LNCAP (cell line): ENCODE results near the gene SLC49A4.

Experiments used
- CTCF ChIP-seq: fragments of 450-650 bp; IDR thresholded peaks from 2 replicates; pipeline ENCODE4 v1.5.1; 2017; ENCODE audit warnings: mild to moderate bottlenecking

The SLC49A4 gene

GRCh38 chr3:122920986-122921385, 126.1 kb downstream of the SLC49A4 start:
- TF ChIP-seq CTCF = no peak

DNA sequence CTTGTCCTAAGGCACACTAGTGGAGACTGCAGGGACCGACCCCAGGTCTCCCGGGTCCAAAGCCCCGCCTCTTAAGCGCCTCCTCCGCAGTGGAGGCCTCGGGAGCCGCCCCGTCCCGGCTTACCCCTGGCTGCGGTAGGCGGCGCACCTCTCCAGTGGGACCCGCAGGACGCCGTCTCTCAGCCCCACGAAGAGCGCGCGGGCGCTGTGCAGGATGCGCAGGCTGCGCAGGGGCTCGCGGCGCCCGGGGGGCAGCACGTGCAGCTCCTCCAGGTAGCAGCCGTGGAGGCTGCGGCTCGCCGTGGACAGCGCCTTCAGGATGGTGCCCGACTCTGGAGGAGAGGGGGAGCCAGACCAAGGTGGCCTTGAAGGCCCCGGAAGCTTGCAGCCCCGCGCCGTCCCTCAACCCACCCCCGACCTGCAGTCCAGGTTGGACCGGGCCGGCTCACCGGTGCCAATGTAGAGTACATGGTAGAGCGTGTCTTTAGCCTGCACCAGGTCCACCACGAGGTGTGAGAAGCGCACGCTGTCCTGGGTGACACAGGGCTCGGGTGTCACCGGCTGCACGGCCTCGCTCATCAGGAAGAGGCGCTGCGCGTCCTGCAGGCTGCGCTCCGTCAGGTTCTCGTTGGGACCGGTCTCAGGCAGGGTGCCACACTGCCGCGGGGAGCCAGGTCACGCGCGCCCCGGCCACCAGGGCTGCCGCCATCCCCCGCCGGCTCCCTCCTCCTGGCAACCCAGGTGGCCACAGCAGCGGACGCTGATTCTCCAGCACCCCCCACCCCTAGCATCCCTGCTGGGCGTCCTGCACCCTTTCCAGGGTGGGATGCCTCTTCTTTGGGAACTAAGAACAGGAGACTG, 127.2 kb downstream of the SLC49A4 start:
- TF ChIP-seq CTCF = no peak

DNA sequence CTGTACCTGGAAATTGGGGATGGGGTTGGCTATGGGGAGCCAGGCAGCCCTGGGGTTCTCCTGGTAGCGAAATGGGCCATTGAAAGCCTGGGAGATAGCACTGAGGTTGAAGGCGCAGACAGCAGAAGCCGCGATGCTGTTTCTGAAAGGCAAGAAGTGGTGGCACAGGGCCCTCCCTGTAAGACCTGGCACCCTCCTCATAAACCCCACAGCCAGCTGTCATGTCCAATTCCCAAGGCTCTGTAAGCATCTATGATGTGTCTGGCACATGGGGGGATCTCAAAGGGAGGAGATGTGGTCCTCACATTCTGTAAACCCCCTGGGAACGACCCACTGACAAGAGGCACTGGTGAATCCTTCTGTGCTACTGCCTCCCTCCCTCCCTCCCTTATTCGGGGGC, 128.7 kb downstream of the SLC49A4 start:
- TF ChIP-seq CTCF = no peak

- no peak for TF ChIP-seq CTCF
Measured at GRCh38 chr3:122924056-122924455, 129.2 kb downstream of the SLC49A4 start.

GRCh38 chr3:122925756-122926155, 130.9 kb downstream of the SLC49A4 start:
- TF ChIP-seq CTCF = no peak

DNA sequence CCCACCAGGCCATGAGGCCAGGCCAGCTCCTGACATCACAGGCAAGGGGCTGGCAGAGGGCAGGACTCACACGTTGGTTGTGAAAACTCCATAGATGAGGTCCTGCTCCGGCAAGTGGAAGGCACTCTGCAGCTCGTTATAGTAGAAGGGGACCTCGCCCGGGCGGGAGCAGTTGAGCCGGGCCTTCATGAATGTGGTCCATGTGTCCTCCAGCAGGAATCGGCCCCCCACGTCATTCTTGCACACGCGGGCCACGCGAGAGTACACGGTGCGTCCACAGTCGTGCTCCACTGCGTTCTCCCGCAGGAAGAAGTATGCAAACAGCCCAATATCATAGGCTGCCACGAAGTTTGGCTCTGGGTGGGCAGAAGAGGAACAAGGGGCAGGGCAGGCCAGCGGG, 131.5 kb downstream of the SLC49A4 start:
- no peak for TF ChIP-seq CTCF

DNA sequence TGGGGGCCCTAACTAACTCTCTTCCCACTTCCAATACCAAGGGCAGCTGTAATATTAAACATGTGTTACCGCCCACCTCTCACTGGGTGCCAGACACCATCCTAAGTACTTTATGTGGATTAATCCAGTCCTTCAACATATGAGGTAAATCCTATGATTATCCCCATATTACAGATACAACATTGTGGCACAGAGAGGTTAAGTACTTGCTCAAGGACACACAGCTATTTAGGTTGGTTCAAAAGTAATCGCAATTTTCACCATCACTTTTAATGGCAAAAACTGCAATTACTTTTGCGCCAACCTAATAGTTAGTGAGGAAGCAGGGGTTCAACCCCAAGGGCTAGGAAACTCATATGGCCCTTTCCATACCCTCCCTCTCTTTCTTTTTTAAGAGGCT, 131.9 kb downstream of the SLC49A4 start:
- TF ChIP-seq CTCF = no peak
